Measurements from ENCODE around the gene NDRG3.

Gene NDRG3

GRCh38 chr20:36745927-36746659 is at the start of gene NDRG3:
Gene NDRG3 (minus strand): TSS chr20:36746090. CDS start chr20:36721735, 24,355 bp downstream.
- Histone ChIP-seq H4K20me1 (ENCODE audit: insufficient read depth, low read length) (no peaks in the 10 kb centered on the region), H3K9me3 (ENCODE audit: low read length) (no peaks in the 10 kb centered on the region), H3K36me3 (ENCODE audit: insufficient read depth, low read length) (peaks cover 6% of the 10 kb centered on the region; the same call in 1 of the 2 replicates), H3K4me2 (ENCODE audit: low read length) (peak within 1 kb of the TSS; percentile 97), H3K4me3 (ENCODE audit: low read depth, low read length, poor library complexity, severe bottlenecking) (peak within 1 kb of the TSS; percentile 85), H3K79me2 (ENCODE audit: insufficient read depth, low read length) (no peaks in the 10 kb centered on the region), H3K9me2 (ENCODE audit: low read depth, low read length) (no peaks in the 10 kb centered on the region), H3F3A (ENCODE audit: insufficient read depth, low read length) (no peaks in the 10 kb centered on the region), H3K27me3 (ENCODE audit: insufficient read depth, low read length) (no peaks in the 10 kb centered on the region), H3K9ac (ENCODE audit: low read length) (peak within 1 kb of the TSS; percentile 83), H3K4me1 (ENCODE audit: insufficient read depth, low read length, severe bottlenecking) (peaks cover 18% of the 10 kb centered on the region), H2AFZ (ENCODE audit: low read length) (peak within 1 kb of the TSS; percentile 92), H3K27ac (ENCODE audit: low read depth, low read length, poor library complexity, severe bottlenecking) (peak within 1 kb of the TSS; percentile 22)
- TF ChIP-seq EZH2 (IDR thresholded peaks at IDR 0.05; ENCODE audit: borderline replicate concordance, low read length) = no peak
- no peak for TF ChIP-seq CTCF (IDR thresholded peaks at IDR 0.05; ENCODE audit: low read length)

- no peak overlapping the region for H3K4me2 ChIP-seq (ENCODE audit: low read length)
- no peaks in the 10 kb centered on the region for H3K27me3 ChIP-seq (ENCODE audit: insufficient read depth, low read length)
- no peak overlapping the region for H3K27ac ChIP-seq (ENCODE audit: low read depth, low read length, poor library complexity, severe bottlenecking)
- H3K4me1 ChIP-seq (ENCODE audit: insufficient read depth, low read length, severe bottlenecking) = peaks cover 3% of the 10 kb centered on the region
- no peak overlapping the region for H3K9ac ChIP-seq (ENCODE audit: low read length)
- H3F3A ChIP-seq (ENCODE audit: insufficient read depth, low read length) = no peaks in the 10 kb centered on the region
- H3K4me3 ChIP-seq (ENCODE audit: low read depth, low read length, poor library complexity, severe bottlenecking) = no peak overlapping the region
- H3K9me3 ChIP-seq (ENCODE audit: low read length) = no peaks in the 10 kb centered on the region
- no peaks in the 10 kb centered on the region for H4K20me1 ChIP-seq (ENCODE audit: insufficient read depth, low read length)
- TF ChIP-seq EZH2 (IDR thresholded peaks at IDR 0.05; ENCODE audit: borderline replicate concordance, low read length) (no peak), CTCF (IDR thresholded peaks at IDR 0.05; ENCODE audit: low read length) (no peak)
- no peak overlapping the region for H2AFZ ChIP-seq (ENCODE audit: low read length)
- H3K9me2 ChIP-seq (ENCODE audit: low read depth, low read length) = no peaks in the 10 kb centered on the region
- H3K36me3 ChIP-seq (ENCODE audit: insufficient read depth, low read length) = peaks cover 29% of the 10 kb centered on the region; the same call in 1 of the 2 replicates
- no peaks in the 10 kb centered on the region for H3K79me2 ChIP-seq (ENCODE audit: insufficient read depth, low read length)
These were observed 48.2 kb upstream of the NDRG3 start for GRCh38 chr20:36794116-36794474.

- TF ChIP-seq CTCF (IDR thresholded peaks at IDR 0.05; ENCODE audit: low read length) (no peak), EZH2 (IDR thresholded peaks at IDR 0.05; ENCODE audit: borderline replicate concordance, low read length) (no peak)
- H3K79me2 ChIP-seq (ENCODE audit: insufficient read depth, low read length) = no peaks in the 10 kb centered on the region
- H3K27ac ChIP-seq (ENCODE audit: low read depth, low read length, poor library complexity, severe bottlenecking) = no peak overlapping the region
- no peak overlapping the region for H3K9ac ChIP-seq (ENCODE audit: low read length)
- no peaks in the 10 kb centered on the region for H3F3A ChIP-seq (ENCODE audit: insufficient read depth, low read length)
- H3K4me2 ChIP-seq (ENCODE audit: low read length) = no peak overlapping the region
- H2AFZ ChIP-seq (ENCODE audit: low read length) = no peak overlapping the region
- no peak overlapping the region for H3K4me3 ChIP-seq (ENCODE audit: low read depth, low read length, poor library complexity, severe bottlenecking)
- H3K9me2 ChIP-seq (ENCODE audit: low read depth, low read length) = no peaks in the 10 kb centered on the region
- H3K4me1 ChIP-seq (ENCODE audit: insufficient read depth, low read length, severe bottlenecking) = peaks cover 3% of the 10 kb centered on the region
- peaks cover 29% of the 10 kb centered on the region; the same call in 1 of the 2 replicates for H3K36me3 ChIP-seq (ENCODE audit: insufficient read depth, low read length)
- no peaks in the 10 kb centered on the region for H3K9me3 ChIP-seq (ENCODE audit: low read length)
- H4K20me1 ChIP-seq (ENCODE audit: insufficient read depth, low read length) = no peaks in the 10 kb centered on the region
- H3K27me3 ChIP-seq (ENCODE audit: insufficient read depth, low read length) = no peaks in the 10 kb centered on the region
These were observed 47.6 kb upstream of the NDRG3 start for GRCh38 chr20:36793294-36794115.

All from OCI-LY1 (cell line).